HG02642 (cell line): ENCODE results near the gene PGK1.
"Not testable (repeated sequence)": the region's sequence is repeated elsewhere in the genome, so short reads cannot be mapped to it uniquely, and the experiment has no call there.

Source experiments
- ATAC-seq: cut with Tn5 transposase; IDR thresholded peaks from one replicate; pipeline ENCODE4 v1.9.1; 2021; ENCODE audit warnings: mild to moderate bottlenecking; ENCODE audit not compliant: unreplicated experiment, poor library complexity

Gene PGK1

DNA sequence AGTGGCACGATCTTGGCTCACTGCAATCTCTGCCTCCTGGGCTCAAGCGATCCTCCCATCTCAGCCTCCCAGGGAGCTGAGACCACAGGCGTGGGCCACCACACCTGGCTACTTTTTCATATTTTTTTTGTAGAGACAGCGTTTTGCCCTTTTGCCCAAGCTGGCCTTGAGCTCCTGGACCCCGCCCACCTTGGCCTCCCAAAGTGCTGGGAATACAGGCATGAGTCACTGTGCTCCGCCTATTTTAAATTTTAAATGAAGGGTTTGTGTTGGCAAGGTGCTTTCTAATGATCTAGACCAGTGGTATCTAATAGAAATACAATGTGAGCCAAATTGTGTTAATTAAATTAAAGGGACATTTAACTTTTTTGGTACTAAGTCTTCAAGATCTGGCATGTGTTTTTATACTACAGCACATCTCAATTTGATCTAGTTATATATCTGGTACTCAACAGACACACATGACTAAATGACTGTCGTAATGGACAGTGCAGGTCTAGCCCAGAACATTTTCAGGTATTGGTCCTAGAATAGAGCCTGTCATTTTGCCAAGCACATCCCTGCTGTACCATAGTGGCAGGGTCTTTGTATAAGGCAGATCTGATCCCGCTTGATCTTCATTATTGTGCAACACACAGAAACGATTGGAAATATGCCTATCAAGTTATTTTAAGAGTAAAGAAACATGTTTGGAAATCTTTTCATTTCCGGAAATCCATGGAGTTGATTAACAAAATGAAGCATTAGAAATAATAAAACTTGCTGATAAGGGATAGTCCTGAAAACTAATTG lies 7.3 kb downstream of the PGK1 start:
- no peak for ATAC-seq

DNA sequence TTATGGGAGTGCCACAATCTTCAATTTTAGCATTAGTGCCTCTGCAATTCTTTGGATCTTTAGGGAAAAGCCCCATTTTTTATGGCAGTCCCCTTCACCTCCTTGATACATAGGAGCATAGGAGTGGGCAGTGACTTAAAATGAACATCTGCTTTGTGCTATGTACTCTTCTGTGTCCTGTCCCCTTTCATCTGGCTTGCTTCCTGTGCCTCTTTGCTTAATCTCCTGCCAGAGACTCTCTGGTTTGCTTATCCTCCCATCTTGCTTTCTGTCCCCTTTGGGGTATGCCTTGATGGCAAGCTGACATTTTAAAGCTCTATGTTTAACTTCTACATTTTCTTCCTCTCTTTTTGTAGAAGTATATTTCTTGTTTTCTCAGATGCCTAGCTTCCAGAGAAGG lies 12.3 kb downstream of the PGK1 start:
- no peak for ATAC-seq

DNA sequence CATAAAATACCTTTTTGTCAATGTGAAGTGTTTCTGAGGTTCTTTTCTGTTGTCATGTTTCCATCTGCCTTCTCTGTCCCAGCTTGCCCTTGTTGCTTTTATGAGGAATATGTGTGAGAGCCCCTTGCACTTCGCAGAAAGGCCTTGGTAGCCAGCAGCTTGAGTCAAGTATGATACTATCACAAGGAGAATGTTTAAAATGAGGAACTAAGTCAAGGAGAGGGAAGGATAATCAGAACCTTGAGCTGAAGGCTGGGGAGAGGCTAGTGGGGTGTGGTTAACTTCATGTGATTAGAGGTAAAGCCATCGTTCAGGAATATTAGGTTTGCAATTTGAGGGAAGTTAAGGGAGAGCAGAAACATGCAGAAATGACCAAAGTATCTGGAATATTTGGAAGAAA lies 12.7 kb downstream of the PGK1 start:
- no peak for ATAC-seq

DNA sequence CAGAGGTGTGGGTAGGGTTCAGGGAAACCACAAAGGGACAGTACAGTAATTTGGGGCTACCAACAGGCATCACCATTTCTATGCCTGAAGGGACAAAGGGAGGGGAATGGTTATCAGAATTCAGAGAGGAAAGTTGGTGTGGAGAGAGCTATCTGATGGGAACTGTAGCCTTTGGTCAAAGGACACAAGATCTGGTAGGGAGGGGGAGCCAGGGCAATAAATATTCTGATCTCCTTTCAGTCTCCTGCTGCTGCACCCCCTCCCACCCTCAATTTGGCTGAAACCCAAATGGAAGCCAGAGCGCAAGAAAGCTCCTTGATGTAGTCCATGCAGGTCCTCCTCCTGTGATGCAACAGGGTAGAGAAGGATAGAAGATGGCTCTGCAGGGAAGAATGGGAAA lies 14.6 kb downstream of the PGK1 start:
- no peak for ATAC-seq

DNA sequence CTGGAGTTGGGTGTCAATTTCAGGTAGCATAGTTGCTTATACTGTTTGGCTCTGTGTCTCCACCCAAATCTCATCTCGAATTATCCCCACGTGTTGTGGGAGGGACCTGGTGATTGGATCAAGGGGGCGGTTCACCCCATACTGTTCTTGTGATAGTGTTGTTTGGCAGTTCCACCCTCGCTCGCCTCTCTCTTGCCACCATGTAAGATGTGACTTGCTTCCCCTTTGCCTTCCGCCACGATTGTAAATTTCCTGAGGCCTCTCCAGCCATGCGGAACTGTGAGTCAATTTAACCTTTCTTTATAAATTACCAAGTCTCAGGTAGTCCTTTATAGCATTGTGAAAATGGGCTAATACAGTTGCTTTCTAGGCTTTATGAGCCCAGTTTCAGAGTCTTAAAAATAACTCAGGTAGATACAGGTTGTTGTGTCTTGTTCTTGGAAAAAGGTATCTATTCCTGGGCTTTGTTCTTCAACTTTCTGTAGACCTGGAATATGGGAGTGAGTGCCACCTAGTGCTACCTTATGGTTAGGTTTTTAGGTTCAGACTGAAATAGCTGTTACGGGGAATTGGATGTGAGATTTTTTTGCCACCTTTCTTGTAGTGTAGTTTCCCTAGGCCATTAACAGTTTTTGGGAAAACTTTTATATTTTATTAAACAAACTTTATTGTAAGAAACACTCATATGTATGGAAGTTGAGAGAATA lies 15.6 kb downstream of the PGK1 start:
- ATAC-seq = no peak

DNA sequence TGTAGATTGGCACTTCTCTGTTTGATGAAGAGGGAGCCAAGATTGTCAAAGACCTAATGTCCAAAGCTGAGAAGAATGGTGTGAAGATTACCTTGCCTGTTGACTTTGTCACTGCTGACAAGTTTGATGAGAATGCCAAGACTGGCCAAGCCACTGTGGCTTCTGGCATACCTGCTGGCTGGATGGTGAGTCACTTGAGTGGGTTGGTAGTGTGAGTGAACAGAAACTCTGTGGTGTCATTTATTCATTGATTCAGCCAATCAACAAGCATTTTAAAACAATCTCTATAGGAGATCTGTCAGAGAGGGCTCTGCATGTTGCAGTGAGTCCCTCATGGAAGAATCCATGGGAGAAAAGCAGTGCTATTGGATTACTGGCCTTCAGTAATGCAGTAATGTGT lies 19.1 kb downstream of the PGK1 start:
- ATAC-seq = no peak

DNA sequence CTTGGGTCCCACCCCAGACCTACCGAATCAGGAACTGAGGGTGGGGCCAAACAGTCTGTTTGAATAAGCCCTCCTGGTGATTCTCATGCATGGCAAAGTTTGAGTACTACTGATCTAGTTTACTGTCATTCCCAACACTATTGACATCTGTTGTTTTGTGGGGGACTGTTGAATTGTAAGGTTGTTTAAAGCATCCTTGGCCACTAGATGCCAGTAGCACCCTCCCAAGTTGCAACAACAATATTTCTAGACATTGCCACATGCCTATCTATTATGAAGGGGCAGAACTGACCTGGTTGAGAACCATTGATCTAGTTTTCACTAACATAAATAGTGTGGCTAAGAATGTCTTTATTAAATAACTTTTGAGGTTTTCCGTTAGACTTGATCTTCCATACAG lies 20.3 kb downstream of the PGK1 start:
- ATAC-seq = no peak

DNA sequence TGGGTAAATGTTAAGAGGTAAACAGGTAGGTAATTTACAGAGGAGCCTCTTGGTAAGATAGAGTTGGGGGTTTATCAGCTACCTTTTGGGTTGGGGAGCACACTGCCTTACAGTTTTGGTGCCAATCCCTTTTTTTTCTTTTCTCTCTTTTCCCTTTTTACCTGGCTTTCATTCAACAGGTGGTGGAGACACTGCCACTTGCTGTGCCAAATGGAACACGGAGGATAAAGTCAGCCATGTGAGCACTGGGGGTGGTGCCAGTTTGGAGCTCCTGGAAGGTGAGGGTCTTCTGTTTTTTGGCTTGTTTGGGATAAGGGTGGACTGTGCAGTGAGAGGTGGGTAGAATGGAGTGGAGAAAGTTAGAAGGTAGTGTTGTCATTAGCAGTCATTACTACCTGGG lies 21.1 kb downstream of the PGK1 start:
- no peak for ATAC-seq

DNA sequence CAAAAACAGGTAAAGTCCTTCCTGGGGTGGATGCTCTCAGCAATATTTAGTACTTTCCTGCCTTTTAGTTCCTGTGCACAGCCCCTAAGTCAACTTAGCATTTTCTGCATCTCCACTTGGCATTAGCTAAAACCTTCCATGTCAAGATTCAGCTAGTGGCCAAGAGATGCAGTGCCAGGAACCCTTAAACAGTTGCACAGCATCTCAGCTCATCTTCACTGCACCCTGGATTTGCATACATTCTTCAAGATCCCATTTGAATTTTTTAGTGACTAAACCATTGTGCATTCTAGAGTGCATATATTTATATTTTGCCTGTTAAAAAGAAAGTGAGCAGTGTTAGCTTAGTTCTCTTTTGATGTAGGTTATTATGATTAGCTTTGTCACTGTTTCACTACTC lies 21.7 kb downstream of the PGK1 start:
- not testable (repeated sequence) for ATAC-seq

DNA sequence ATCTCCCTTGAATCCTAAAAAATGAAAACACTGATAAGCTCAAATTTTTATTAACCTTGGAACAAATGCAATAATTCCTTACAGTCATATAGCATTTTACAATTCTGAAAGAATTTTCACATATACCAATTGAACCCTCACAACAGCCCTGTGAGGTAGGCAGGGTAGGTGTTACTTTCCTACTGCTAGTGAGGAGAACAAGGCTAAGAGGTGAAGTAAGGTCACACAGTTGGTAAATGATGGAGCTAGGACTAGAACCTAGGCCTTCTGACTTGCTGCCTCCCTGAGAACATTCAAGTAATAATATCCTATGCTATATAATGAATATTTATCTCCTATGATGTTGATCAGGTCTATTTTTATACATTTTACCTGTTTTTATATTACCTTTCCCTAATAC lies 25.7 kb downstream of the PGK1 start:
- ATAC-seq = no peak

DNA sequence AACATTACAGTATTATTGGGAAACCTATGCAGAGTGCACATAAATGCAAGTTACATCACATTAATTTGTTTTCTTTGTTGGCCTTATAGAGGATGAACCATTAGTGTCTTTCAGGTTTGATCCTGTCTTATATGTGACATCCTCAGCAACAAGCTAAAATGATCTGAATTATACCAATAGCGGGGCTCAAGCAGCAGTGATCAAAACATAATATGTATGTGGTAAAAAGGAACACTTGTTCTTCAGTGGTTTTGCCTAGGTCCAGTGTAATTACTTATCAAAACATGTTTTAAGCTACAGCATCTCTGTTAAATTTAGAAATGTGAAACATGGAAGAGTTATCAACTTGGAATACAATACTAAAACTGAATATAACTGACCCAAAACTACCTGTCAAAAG lies 26.3 kb downstream of the PGK1 start:
- ATAC-seq = no peak

DNA sequence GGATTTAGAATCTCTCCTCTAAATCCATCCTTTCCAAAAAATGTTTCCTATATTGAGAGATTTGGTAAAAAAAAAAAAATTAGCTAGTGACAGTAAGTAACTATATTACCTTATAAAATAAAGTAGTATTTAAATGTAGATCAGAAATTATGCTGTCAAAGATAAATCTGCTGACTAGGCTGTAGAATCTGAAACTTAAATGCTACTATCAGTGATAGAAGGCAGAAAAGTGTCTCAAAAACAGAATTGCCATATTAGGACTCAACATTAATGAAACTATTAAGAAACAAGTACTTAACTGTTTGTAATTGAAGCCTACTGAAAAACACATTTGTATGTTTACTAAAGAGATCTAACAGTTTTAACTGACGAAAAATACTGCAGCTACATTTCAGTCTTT lies 27.1 kb downstream of the PGK1 start:
- ATAC-seq = no peak

DNA sequence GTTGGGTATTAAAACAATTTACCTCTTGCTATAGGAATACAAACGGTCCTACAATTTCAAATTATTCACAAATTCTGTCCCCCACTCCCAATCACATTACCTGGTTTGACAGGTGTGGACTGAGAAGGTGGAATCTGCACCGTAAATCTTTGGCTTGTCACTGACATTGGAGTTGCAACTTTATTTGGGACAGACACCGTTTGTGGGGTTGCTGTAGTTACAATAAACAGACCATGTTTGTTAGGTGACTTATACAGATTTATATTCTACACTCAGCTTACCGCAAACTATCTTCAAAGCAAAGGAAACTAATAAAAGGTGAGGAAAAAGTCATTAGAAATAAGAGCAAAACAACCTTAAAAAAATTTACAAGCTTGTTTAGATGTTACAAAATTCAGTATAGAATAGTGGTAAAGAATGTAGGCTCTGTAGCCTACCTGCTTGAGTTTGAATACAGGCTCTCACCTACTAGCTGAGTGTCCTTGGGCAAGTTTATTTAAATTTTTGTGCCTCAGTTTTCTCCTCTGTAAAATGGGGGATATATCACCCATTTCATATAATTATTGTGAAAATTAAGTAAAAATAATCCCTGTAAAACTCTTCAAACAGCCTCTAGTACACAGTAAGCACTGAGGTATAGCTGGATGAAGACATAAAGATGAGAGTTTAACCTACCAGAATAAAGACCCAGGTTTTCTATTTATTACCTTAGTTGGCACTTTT lies 29.4 kb downstream of the PGK1 start:
- ATAC-seq = no peak

DNA sequence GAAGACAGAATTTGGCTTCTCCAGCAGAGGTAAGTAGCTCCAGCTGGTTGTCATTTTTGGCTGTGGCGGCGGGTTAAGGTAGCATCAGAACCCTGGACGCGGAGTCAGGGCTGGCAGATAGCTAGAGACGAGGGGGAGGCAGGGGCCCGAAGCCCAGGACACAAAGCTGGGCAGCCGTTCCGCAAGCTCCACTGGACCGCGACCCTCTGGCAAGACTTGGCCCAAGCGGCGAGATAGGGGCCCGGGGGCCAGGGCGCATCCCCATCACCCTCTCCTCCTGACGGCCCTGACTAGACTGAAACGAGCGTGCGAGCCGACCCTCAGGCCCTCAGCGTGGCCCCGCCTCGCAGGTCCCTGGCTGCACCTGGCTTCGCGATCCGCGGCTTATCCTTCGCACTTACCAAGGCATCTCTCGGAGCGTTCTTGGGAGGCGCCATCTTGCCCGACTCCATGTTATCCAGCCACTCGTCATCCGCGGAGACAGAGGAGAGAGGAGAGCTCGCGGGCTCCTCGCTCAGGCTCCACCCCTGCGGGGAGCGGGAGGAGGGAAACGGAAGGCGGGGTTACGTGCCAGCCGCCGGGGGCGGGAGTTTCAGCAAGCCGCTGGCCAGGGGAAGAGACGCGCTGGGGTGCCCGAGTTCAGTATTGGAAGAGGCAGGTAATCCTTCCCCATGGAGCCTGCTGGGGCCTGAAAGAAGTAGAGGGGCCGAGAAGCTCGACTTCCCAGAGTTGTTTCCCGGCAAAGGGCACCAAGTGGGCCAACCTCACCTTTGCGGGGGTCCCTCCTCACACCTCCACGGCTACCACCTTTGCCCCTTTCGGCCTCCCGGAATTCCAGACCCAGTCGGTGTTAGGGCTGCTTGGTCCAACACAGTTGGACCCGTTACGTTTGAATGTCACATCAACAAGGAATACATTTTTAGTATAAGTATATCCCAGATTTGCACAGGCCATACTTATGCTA lies 35.4 kb downstream of the PGK1 start, which contains the start of gene TAF9B:
TAF9B (minus strand) TSS at position 491 of the 964 bp plus-strand sequence; CDS start at position 452, 39 bp downstream.
- ATAC-seq = peak; percentile 98

DNA sequence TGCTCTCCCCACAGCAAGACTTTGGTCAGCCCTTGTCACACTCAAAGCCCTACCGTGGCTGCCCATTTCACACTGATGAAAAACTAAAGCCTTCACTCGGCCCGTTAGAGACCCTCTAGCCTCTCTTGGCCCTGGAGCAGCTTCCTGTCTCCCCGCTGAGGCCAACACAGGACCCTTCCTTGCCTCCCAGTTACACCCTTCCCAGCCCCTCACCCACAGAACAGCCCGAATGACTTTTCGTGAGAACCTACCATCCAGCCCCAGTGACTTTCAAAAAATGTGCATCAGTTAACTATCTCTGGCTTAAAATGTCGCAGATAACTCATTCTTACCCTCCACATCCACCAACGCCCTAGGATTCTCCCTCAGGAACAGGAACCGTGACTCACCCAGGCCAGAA lies 36.2 kb downstream of the PGK1 start:
- no peak for ATAC-seq

DNA sequence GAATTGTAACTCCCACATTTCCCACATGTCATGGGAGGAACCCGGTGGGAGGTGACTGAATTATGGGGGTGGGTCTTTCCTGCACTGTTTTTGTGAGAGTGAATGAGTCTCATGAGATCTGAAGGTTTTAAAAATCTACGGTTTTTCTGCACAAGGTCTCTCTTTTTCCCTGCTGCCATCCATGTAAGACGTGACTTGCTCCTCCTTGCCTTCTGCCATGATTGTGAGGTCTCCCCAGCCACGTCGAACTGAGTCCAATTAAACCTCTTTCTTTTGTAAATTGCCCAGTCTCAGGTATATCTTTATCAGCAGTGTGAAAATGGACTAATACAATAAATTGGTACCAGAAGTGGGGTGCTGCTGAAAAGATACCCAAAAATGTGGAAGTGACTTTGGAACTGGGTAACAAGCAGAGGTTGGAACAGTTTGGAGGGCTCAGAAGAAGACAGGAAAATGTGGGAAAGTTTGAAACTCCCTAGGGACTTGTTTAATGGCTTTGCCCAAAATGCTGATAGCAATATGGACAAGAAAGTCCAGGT lies 43.0 kb downstream of the PGK1 start:
- ATAC-seq = not testable (repeated sequence)

DNA sequence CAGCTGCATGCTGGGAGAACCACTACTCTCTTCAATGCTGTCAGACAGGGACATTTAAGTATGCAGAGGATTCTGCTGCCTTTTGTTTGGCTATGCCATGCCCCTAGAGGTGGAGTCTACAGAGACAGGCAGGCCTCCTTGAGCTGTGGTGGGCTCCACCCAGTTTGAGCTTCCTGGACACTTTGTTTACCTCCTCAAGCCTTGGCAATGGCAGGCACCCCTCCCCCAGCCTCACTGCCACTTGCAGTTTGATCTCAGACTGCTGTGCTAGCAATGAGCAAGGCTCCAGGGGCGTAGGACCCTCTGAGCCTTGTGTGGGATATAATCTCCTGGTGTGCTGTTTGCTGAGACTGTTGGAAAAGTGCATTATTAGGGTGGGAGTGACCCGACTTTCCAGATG lies 53.3 kb downstream of the PGK1 start:
- not testable (repeated sequence) for ATAC-seq

DNA sequence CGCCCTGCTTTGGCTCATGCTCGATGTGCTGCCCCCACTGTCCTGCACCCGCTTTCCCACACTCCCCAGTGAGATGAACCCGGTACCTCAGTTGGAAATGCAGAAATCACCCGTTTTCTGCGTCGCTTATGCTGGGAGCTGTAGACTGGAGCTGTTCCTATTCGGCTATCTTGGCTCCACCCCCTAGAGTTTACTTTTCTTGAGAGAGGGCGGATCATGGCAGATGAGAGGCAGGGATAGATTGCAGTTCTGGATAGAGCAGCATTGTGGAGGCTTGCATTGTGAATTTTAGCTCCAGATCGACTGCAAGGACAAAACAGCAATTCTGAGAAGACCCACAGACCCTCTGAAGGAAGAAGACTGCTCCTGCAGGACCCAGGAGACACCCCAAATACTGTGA lies 53.8 kb downstream of the PGK1 start:
- not testable (repeated sequence) for ATAC-seq

DNA sequence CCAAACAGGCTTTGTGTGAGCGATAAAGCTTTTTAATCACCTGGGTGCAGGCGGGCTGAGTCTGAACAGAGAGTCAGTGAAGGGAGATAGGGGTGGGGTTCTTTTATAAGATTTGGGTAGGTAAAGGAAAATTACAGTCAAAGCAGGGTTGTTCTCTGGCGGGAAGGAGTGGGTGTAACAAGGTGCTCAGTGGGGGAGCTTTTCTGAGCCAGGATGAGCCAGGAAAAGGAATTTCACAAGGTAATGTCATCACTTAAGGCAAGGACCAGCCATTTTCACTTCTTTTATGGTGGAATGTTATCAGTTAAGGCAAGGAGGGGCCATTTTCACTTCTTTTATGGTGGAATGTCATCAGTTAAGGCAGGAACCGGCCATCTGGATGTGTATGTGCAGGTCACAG lies 56.7 kb downstream of the PGK1 start:
- not testable (repeated sequence) for ATAC-seq

DNA sequence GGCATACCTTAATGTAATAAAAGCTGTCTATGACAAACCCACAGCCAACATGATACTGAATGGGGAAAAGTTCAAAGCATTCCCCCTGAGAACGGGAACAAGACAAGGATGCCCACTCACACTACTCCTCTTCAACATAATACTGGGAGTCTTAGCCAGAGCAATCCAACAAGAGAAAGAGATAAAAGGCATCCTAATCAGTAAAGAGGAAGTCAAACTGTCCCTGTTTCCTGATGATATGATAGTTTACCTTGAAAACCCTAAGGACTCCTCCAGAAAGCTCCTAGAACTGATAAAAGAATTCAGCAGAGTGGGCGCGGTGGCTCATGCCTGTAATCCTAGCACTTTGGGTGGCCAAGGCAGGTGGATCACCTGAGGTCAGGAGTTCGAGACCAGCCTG lies 59.1 kb downstream of the PGK1 start:
- not testable (repeated sequence) for ATAC-seq
